Left hindlimb (tissue), 1 donor: Measurements from ENCODE around the gene TIMM23B.
"Not testable (repeated sequence)": the region's sequence is repeated elsewhere in the genome, so short reads cannot be mapped to it uniquely, and the experiment has no call there.

ENCODE experiments used
- DNase-seq: peaks from one replicate; pipeline ENCODE4 v3.0.0-alpha.2; 2018

Gene TIMM23B

DNA sequence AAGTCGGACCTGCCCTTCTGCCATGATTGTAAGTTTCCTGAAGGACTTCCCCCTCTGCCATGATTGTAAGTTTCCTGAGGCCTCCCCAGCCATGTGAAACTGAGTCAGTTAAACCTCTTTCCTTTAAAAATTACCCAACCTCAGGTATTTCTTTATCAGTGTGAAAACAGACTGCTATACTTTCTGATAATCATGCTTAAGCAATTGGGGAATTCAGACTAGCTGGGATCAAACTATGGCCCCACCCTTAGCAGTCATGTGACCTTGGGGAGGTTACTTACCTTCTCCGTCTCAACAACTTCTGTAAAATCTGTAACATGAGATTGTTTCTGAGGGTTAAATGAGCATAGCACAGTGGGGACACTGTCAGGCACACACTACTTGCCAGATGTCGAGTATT, 45.4 kb downstream of the TIMM23B start:
- not testable (repeated sequence) for DNase-seq

DNA sequence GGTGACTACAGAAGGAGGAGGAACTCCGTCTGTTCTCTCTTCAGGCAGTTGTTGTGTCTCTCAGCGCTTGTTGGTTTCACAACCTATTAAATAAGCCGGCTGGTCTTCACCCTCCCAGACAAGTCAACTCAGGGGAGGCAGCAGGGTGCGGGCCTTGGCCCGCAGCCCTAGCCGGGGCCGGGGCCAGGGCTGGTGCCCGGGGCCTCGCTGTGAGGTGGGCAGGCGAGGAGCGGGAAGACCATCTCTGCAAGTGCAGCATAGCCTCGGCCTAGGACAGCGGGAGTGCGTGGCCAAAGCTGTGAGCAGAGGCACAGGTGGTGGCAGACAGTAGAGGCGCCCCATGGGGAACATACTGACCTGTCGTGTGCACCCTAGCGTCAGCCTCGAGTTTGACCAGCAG, 46.5 kb downstream of the TIMM23B start, which contains the start of gene AGAP6:
Gene AGAP6 (plus strand): TSS at position 31 of the 400 bp plus-strand sequence. CDS start 310 bp downstream, at position 341.
- DNase-seq, result not testable (repeated sequence)

DNA sequence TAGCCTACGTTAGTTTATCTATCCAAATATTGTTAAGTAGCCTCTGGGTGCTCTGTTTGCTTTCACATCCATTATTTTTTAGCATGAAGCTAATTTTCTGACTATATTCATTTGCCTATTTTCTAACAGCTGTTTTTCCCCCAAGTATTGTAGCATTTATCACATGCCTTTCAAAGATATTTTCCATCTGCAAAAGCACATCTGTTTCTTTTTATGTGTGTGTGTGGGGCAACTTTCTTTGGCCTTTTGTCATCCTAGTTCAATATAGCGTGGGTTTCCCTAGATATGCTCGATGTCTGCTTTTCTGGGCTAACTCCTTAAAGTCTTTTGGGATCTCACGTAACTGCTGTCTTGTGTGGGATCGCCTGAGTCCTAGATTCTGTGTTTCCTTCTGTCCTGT, 53.5 kb downstream of the TIMM23B start:
- not testable (repeated sequence) for DNase-seq

DNA sequence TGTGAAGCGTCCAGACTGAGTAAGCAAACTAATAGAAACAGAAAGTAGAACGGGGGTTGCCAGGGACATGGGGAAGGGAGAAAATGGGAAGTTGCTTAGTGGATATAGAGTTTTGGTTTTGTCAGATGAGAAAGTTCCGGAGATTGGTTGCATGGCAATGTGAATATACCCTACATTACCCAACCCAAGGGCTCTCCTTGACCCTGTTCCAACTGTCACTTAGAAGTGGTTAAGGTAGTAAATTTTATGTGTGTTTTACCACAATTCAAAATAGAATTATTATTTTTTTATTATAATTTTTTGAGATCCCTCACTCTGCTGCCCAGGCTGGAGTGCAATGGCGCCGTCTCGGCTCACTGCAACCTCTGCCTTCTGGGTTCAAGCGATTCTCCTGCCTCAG, 72.2 kb downstream of the TIMM23B start:
- DNase-seq, result not testable (repeated sequence)

DNA sequence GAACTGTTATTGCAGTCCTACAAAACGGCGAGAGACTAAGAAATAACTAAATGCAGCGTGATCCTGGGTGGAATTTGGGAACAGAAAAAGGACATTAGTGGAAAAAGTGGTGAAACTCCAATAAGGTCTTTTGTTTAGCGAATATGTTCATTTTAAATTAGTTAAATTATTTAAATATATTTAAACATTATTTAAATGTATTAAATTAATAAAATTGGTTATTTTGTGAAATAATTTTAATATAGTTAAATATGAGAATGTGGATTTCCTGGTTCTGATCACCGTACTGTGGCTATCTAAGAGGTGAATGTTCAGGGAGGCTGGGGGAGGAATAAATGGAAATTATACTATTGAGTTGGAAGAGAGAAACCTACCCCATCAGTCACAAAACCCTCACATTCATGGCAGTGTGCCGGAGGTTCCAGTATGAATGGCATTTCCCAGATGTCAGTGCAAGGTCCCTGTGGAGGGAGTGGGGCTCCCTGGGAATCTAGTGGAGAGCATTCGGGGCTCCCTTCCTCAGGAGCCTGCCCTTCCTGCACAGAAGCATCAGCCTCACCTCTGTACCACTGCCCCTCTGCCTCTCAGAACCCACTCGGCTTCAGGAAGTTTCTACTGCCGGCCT, 73.9 kb downstream of the TIMM23B start:
- not testable (repeated sequence) for DNase-seq

DNA sequence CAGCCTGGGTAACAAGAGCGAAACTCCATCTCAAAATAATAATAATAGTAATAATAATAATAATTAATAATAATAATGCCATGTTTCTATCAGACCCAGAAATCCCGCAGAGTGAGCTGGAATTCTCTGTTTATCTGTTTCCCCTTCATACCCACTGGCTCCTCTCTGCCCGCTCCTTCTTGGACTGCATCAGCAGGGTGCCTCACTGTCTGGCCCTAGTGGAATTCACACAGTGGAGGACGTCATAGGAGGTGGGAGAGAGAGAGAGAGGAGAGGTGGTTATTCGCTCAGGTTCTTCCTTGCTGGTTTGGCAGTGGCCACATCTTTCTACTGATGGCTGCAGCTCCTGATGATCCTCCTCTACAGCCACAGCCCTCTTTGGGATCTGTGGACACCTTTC, 75.1 kb downstream of the TIMM23B start:
- not testable (repeated sequence) for DNase-seq

DNA sequence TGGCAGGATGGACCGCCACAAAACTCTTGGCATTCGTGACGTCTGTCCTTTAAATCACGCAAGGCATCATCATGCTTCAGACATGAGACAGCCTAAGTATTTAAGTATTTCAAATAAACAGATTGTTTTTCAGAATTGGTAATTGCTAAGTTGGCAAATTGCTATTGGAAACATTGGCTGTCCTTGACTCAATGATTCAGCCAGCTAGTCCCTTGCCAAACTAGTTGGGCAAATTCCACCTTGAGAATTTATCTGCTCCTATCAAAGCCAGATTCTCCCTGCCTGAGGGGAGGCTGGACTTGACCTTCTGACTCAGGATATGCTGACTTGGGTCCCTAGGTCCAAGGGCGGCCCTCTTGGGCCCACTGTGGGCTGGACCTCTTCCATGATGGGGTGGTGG, 75.8 kb downstream of the TIMM23B start:
- DNase-seq, result not testable (repeated sequence)

DNA sequence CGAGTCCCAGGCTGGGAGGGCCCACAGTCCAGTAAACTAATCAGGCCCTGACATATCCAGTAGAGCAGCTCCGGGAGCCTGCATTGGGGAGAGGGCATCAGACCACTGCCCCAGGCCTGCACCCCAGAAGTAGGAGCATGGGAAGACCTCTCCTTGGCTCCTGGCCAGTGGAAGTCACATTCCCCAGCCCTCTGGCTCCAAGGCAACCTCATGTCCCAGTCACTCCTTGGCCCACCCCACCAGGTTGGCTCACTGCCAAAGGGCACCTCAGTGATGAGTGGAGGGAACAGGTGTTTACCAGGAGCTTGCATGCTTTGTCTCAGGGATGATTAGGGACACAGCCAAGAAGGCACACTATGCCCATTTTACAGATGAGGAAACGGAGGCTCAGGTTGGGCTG, 77.4 kb downstream of the TIMM23B start:
- DNase-seq, result not testable (repeated sequence)

DNA sequence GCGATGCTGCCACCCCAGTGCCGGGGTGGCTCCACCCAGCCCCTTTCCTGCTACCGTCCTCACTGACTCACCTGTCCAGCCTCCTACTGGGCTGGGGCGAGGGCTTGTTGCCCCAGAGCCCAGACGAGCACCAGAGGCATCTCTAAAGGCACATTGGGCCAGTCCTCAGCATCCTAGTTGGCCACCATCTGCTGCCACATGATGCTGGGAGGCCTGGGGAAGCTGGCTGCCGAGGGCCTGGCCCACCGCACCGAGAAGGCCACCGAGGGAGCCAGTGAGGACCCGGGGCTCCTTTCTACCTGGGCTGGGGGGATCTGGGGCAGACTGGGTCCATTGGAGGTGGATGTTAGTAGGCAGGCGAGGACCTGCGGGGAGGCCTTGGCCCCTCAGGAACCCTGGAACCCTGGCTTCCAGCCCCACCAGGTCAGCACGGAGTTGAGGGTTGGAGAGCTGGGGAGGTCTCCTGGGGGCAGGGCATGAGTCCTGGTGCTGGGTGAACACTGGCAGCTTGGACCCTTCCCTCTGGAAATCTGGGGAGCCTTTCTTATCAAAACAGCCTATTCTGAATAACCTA, 78.7 kb downstream of the TIMM23B start:
- not testable (repeated sequence) for DNase-seq

DNA sequence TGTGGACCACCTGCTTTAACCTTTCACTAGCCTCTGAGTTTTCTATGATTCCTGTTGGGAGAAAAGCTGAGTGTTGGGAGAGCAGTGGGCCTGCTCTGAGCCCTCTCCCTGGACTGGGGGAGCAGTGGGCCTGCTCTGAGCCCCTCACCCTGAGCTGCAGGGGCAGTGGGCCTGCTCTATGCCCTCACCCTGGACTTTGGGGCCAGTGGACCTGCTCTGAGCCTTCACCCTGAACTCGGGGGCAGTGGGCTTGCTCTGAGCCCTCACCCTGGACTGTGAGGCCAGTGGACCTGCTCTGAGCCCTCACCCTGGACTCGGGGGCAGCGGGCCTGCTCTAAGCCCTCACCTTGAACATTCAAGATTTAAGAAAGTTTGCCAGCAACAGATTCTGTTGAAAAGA, 79.8 kb downstream of the TIMM23B start:
- DNase-seq, result no peak
